ENCODE measurements around the gene SLC6A16. TPM values are rescaled to one million over a fixed set of nuclear protein-coding genes. Genes with fewer than 3 reads are reported as not detected.
A peak's percentile ranks its signal among the peaks of the same experiment; 100 is the strongest.

The SLC6A16 gene
- total RNA-seq, 1 donor from 2014 or later = 5.3 TPM

DNA sequence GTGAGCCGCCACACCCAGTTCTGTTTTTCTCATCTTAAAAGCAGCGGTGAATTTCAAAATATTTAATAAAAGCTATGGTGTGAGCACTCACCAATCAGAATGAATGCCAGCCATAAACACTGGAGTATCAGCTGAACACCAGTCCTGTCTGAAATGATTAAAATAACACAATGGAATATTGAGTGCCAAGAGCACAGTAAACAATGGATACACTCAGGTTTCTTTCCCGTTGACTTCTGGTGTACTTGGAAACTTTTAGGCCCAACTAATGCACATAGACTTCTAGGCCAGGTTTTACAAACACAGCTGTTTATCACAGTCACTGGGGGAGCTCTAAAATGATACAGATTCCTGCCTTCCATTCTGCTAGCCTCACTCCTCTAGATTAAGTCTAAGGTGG is 68.3 kb downstream of the SLC6A16 start:
- Mint-ChIP-seq H3K9me3 (ENCODE audit: unreplicated experiment) (peaks cover 17% of the 10 kb centered on the region), H3K36me3 (ENCODE audit: unreplicated experiment) (no peaks in the 10 kb centered on the region), H3K27ac (ENCODE audit: unreplicated experiment) (no peak overlapping the region), H3K4me1 (ENCODE audit: unreplicated experiment) (no peaks in the 10 kb centered on the region), H3K27me3 (ENCODE audit: unreplicated experiment) (peaks cover 23% of the 10 kb centered on the region), H3K4me3 (ENCODE audit: unreplicated experiment) (no peak overlapping the region)
- DNase-seq (ENCODE audit: extremely low spot score, unreplicated experiment) = no peak
- no peak for TF ChIP-seq CTCF (IDR thresholded peaks at IDR 0.05)

- Mint-ChIP-seq H3K27me3 (ENCODE audit: unreplicated experiment) (peaks cover 19% of the 10 kb centered on the region), H3K4me3 (ENCODE audit: unreplicated experiment) (no peak overlapping the region), H3K9me3 (ENCODE audit: unreplicated experiment) (peaks cover 14% of the 10 kb centered on the region), H3K36me3 (ENCODE audit: unreplicated experiment) (no peaks in the 10 kb centered on the region), H3K4me1 (ENCODE audit: unreplicated experiment) (no peaks in the 10 kb centered on the region), H3K27ac (ENCODE audit: unreplicated experiment) (no peak overlapping the region)
- no peak for TF ChIP-seq CTCF (IDR thresholded peaks at IDR 0.05)
- DNase-seq (ENCODE audit: extremely low spot score, unreplicated experiment) = no peak
Observed at GRCh38 chr19:49255674-49256073, 69.3 kb downstream of the SLC6A16 start.

DNA sequence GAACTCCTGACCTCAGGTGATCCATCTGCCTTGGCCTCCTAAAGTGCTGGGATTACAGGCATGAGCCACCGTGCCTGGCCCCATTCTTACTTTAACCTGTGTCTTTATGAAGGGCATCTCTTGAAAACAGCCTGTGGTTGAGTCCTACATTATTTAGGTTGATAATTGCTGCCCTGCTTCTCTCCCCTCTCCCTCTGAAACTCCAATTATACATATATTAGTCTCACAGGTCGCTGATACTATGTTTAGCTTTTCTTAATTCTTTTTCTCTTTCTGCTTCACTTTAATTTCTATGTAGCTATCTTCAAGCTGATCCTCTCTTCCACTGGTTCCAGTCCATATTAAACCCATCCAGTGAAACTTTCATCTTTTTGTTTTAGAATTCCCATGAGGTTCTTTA is 75.1 kb downstream of the SLC6A16 start:
- peaks cover 6% of the 10 kb centered on the region for H3K9me3 Mint-ChIP-seq (ENCODE audit: unreplicated experiment)
- H3K27me3 Mint-ChIP-seq (ENCODE audit: unreplicated experiment) = peaks cover 11% of the 10 kb centered on the region
- no peak overlapping the region for H3K4me3 Mint-ChIP-seq (ENCODE audit: unreplicated experiment)
- H3K36me3 Mint-ChIP-seq (ENCODE audit: unreplicated experiment) = no peaks in the 10 kb centered on the region
- no peaks in the 10 kb centered on the region for H3K4me1 Mint-ChIP-seq (ENCODE audit: unreplicated experiment)
- no peak overlapping the region for H3K27ac Mint-ChIP-seq (ENCODE audit: unreplicated experiment)
- TF ChIP-seq CTCF (IDR thresholded peaks at IDR 0.05) = no peak
- peak; percentile 13 for DNase-seq (ENCODE audit: extremely low spot score, unreplicated experiment)

DNA sequence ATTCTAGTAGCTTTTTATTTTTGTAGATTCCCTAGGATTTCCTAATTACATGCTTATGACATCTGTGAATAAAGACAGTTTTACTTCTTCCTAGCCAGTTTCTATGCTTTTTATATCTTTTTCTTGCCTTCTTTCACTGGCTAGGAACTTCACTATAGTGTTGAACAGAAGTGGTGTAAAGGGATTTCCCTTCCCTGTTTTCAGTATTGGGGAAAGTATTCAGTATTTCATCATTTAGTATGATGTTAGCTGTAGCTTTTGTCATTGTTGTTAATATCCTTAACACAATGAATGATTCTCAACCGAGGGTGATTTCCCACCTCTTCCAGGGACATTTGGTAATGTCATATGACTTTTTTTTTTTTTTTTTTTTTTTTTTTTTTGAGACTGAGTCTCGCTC is 77.3 kb downstream of the SLC6A16 start:
- Mint-ChIP-seq H3K36me3 (ENCODE audit: unreplicated experiment) (no peaks in the 10 kb centered on the region), H3K27ac (ENCODE audit: unreplicated experiment) (no peak overlapping the region), H3K9me3 (ENCODE audit: unreplicated experiment) (peaks cover 6% of the 10 kb centered on the region), H3K4me3 (ENCODE audit: unreplicated experiment) (no peak overlapping the region), H3K4me1 (ENCODE audit: unreplicated experiment) (no peaks in the 10 kb centered on the region), H3K27me3 (ENCODE audit: unreplicated experiment) (peaks cover 11% of the 10 kb centered on the region)
- DNase-seq (ENCODE audit: extremely low spot score, unreplicated experiment) = no peak
- TF ChIP-seq CTCF (IDR thresholded peaks at IDR 0.05) = no peak

GRCh38 chr19:49244256-49244655 is 80.7 kb downstream of the SLC6A16 start:
- Mint-ChIP-seq H3K9me3 (ENCODE audit: unreplicated experiment) (no peaks in the 10 kb centered on the region), H3K4me3 (ENCODE audit: unreplicated experiment) (no peak overlapping the region), H3K4me1 (ENCODE audit: unreplicated experiment) (no peaks in the 10 kb centered on the region), H3K27me3 (ENCODE audit: unreplicated experiment) (no peaks in the 10 kb centered on the region), H3K36me3 (ENCODE audit: unreplicated experiment) (no peaks in the 10 kb centered on the region), H3K27ac (ENCODE audit: unreplicated experiment) (no peak overlapping the region)
- TF ChIP-seq CTCF (IDR thresholded peaks at IDR 0.05) = no peak
- no peak for DNase-seq (ENCODE audit: extremely low spot score, unreplicated experiment)
